HL-60/S4 treated with retinoic acid at 250 ng/mL for 4 days and 3 days (cell line): Measurements from ENCODE around the gene ABCC2.

Source experiments
- in situ Hi-C: fragments of 300-500 bp; cut with MboI; formaldehyde crosslinking; loops from 2 replicates; pipeline ENCODE4 v1.7.0; 2022; ENCODE audit warnings: low sequenced_read_pairs

Gene ABCC2

GRCh38 chr10:99807786-99808185 is 25.3 kb downstream of the ABCC2 start:
- in situ Hi-C loops, result no loop called here

DNA sequence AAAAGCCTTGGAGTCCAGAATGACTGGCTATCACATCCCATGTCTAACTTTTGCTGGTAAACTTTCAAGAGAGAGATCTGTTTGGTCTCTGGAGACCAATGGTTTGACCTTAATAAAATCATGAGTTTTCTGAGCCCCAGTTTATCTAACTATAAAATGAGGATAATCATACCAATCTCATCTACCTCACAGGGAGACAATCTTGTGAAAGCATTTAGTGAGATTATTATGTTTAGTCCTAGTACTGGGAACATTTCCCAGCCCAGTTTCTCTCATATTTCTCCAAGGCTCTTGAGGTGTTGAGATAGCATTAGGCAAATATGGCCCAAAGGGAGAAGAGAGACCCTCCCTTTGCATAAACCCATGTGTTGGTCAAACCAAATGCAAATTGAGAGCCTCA is 25.8 kb downstream of the ABCC2 start:
- in situ Hi-C loops, result no loop called here

DNA sequence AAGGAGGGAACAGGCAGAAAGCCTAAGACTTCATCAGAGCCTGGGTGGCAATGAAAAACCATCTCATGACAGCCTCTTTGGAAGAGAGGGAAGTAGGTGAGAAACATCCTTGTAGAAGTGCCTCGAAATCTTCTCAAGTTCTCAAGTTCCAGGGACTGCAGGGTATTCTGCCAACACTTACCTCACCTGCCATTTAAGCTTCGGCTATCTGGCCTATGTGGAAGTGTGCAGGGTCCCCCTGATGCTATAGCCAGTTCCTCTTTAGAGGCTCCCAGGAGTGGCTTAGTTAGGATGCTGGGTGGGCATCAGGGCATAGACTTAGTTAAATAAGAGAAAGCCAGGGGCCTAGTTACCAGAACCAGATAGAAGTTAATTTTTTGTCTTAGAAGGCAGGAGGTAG is 27.0 kb downstream of the ABCC2 start:
- in situ Hi-C loops, result no loop called here

GRCh38 chr10:99809931-99810615 is 27.6 kb downstream of the ABCC2 start:
- in situ Hi-C loops, result no loop called here

GRCh38 chr10:99812177-99812576 is 29.7 kb downstream of the ABCC2 start:
- in situ Hi-C loops, result no loop called here

DNA sequence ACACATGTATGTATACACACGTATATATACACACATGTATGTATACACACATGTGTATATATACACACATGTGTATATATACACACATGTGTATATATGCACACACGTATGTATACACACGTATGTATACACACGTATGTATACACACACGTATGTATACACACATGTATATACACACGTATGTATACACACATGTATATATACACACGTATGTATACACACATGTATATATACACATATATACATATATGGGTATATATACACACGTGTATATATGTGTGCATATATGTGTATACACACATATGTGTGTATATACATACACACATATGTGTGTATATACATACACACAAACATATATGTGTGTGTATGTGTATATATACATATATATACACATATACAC is 31.7 kb downstream of the ABCC2 start:
- in situ Hi-C loops, result no loop called here

GRCh38 chr10:99815621-99816020 is 33.2 kb downstream of the ABCC2 start:
- in situ Hi-C loops, result no loop called here

DNA sequence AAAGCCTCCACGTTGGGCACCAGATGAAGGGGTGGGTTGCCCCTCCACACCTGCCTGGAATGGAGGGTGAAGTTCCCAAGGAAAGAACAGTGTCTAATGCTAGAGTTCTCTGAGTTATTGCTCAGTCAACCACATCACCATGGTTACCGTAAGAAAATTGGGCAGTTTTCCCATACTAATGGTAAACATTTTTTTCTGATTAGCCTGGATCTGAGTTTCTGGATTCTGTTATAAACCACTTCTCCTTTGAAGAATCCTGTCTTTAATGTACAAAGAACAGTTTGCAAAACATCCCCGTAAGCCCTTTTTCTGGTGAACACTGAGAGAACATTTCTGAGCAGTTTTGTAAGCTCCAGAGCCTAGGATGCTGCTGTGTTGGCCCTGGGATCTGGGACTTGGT is 45.5 kb downstream of the ABCC2 start:
- in situ Hi-C loops, result loop anchor here (25.0 kb wide), 1 partner anchor 409 kb away; the partner anchor contains the start of gene CHUK

- in situ Hi-C loops, result loop anchor here (25.0 kb wide), 1 partner anchor 409 kb away; the partner anchor contains the start of gene CHUK
These were observed 46.0 kb downstream of the ABCC2 start for GRCh38 chr10:99828464-99828863.

DNA sequence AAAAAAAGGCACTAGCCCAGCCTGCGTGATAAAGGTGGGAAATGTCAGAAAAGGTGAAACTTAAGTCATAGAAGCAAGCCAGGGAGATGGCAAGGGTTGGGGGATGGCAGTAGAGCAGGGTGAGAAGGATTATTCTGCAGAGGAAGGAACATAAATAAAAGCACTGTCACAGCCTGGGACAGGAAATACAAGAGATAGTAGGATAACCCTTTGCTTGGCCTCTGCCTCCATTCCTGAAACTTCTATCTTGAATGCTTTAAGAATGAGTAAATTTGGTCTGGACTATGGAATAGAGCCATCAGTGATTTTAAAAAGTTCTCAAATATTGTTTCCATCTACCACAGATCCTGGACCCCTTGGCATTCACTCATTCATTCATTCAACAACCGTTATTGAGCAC is 50.0 kb downstream of the ABCC2 start:
- in situ Hi-C loops, result loop anchor here (25.0 kb wide), 1 partner anchor 405 kb away; the partner anchor contains the start of gene CHUK

DNA sequence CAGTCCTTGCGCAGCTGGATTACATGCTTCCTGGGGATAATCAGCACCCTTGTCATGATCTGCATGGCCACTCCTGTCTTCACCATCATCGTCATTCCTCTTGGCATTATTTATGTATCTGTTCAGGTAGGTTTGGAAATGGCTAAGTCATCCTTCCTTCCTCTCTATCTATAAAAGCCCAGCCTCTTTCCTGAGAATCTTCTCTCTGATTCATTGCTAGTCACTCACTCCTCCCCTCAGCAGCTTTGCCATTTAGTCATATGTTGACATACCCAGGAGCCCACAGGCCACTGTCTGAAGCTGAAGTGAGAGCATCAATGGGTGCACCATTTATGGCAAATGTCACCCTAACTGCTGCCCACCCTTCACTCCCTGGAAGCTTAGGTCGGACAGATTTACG is 52.0 kb downstream of the ABCC2 start:
- in situ Hi-C loops, result loop anchor here (25.0 kb wide), 1 partner anchor 403 kb away; the partner anchor contains the start of gene CHUK

DNA sequence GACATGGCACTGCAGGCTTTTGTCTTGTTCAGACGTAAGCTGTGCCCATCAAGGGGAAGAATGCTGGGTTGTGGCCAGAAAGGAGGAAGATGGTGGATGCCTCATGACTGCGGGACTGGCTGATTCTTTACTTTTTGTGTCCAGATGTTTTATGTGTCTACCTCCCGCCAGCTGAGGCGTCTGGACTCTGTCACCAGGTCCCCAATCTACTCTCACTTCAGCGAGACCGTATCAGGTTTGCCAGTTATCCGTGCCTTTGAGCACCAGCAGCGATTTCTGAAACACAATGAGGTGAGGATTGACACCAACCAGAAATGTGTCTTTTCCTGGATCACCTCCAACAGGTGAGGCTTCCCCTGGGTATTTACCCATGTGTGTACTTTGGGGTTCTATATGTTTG is 53.5 kb downstream of the ABCC2 start:
- in situ Hi-C loops, result loop anchor here (25.0 kb wide), 1 partner anchor 401 kb away; the partner anchor contains the start of gene CHUK

DNA sequence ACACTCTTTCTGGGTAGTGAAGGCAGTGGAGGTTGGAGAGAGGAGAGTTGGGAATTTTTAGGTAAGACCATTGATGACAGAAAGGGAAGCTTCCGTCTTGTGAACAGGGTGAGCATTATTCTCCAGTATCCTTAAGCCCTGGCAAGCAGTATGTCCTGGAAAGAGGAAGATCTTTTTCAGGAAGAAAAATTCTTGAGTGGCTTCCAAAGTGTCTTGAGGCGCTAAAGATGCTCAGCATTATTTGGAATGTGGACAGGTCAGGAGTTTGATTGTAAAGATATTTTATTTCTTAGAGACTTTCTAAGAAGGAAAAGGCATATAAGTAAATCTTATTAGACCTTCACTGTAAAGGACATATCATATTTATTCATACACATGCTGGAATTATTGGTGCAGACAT is 54.3 kb downstream of the ABCC2 start:
- in situ Hi-C loops, result loop anchor here (25.0 kb wide), 1 partner anchor 401 kb away; the partner anchor contains the start of gene CHUK

GRCh38 chr10:99840859-99841258 is 58.4 kb downstream of the ABCC2 start:
- in situ Hi-C loops, result loop anchor here (10.0 to 25.0 kb wide), 2 partner anchors 204 to 396 kb away; partner anchors contain the start of gene CHUK

- in situ Hi-C loops, result loop anchor here (10.0 to 25.0 kb wide), 2 partner anchors 203 to 396 kb away; partner anchors contain the start of gene CHUK
These were observed 59.3 kb downstream of the ABCC2 start for GRCh38 chr10:99841746-99842145.

DNA sequence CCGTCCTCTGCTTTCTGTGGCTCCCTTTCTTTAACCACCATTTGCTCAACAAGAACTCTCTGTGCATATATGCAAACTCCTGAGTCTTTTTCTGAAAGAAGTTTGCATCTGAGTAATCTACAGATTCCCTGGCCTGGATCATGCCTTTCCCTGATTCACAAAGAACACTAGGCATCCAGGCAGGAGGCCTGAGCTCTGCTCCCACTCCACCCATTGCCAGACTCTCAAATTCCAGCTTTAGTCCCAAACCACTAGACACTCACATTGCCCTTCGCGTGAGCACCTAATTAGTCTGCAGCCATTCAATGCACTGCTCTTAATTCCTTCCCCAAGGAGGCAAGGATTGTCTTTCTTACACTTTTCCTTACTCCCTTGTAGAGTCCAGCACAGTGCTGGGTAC is 60.9 kb downstream of the ABCC2 start:
- in situ Hi-C loops, result loop anchor here (10.0 to 25.0 kb wide), 2 partner anchors 201 to 394 kb away; partner anchors contain the start of gene CHUK

DNA sequence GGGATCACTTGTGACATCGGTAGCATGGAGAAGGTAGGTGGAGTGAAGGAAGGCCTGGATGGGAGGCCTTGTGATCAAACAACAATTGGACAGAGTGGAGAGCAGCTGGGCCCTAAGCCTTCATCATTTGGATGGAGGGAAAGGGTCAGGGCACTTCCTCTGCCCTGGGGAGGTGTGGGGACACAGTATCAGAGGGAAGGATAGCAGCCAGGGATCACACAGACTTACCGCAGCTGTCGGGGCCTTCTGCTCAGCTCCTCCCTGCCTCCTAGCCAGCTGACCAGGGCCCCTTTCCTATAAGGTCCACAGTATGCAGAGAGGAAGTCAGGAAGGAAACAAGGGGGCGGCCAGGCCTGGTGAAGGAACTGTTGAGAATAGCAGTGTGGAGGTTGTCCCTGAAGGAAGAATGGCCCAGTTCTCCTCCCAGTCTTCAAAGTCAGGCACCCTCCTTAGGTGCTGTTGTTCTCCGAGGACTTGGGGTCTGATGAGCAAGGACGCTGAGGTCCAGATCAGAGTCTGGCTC is 62.1 kb downstream of the ABCC2 start:
- in situ Hi-C loops, result loop anchor here (10.0 to 25.0 kb wide), 2 partner anchors 200 to 393 kb away; partner anchors contain the start of gene CHUK

DNA sequence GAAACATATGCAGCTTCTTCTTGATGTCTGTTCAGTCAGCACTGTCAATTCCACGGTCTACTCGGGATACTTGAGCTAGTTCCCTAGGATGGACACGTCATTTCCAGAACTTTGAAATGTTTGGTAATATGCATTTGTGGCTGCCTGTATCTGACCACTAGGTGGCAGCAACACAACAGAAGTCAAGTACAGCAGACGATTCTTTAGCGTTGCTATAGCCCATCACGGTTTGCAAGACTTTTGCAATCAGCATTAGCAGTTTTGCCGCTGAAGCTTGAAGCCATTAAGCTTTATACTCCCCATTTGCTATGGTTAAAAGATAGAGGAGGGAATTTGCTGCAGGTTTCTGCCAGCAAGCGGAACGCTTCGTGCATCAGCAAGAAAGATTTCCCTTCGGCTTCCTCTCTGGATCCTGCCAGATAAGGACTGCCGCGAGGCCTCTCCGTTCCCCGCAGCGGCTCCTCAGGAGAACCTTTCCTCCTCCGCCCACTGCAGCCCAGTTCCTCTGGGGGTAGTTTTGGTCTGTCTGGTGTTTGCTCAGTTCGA is 63.5 kb downstream of the ABCC2 start:
- in situ Hi-C loops, result loop anchor here (10.0 to 25.0 kb wide), 2 partner anchors 199 to 391 kb away; partner anchors contain the start of gene CHUK

GRCh38 chr10:99849057-99849456 is 66.6 kb downstream of the ABCC2 start:
- in situ Hi-C loops, result loop anchor here (10.0 to 25.0 kb wide), 2 partner anchors 196 to 388 kb away; partner anchors contain the start of gene CHUK

GRCh38 chr10:99849536-99849935 is 67.1 kb downstream of the ABCC2 start:
- in situ Hi-C loops, result loop anchor here (10.0 to 25.0 kb wide), 2 partner anchors 195 to 388 kb away; partner anchors contain the start of gene CHUK

DNA sequence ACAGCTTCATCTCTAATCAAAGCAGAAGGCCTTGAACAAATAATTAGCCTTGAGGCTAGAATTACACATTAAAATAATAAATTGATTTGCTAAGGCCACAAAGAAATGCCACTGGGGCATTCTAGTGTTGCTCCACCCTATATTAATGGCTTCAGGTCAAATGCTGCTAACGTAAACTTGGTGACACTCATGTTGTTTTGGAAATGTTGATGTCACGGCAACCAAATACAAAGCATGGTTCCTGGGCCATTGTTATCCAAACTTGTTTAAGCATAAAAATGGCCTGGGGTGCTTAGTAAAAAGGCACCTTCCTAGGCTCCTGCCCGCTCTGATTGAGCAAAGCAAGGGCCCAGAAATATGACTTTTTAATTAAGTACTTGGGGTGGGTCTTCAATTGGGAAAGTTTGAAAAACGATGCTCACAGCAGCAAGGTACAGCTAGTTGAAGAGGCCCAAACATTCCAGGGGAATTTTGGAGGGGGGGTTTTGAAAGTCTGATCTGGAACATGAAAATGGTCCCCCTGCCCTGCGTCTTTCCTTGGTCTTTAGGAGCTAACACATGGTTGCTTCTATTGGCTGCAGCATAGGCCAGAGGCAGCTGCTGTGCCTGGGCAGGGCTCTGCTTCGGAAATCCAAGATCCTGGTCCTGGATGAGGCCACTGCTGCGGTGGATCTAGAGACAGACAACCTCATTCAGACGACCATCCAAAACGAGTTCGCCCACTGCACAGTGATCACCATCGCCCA is 67.8 kb downstream of the ABCC2 start:
- in situ Hi-C loops, result no loop called here
